NCI-H2081 (cell line): ENCODE results near the gene JAZF1.
A peak's percentile ranks its signal among the peaks of the same experiment; 100 is the strongest.

Experiments
- DNase-seq, 2 experiments: peaks; one replicate each; lab custom pipeline; 2025; lab: John Stamatoyannopoulos, UW

The JAZF1 gene

GRCh38 chr7:27967639-27968038, 213.0 kb downstream of the JAZF1 start:
- DNase-seq = no peak

GRCh38 chr7:27966219-27966780, 214.3 kb downstream of the JAZF1 start:
- DNase-seq = no peak

- no peak for DNase-seq
Measured at GRCh38 chr7:27965650-27966049, 214.9 kb downstream of the JAZF1 start.

- DNase-seq = no peak
Measured at GRCh38 chr7:27964820-27965219, 215.8 kb downstream of the JAZF1 start.

GRCh38 chr7:27963056-27963455, 217.5 kb downstream of the JAZF1 start:
- no peak for DNase-seq

- DNase-seq = no peak
Measured at GRCh38 chr7:27962273-27962672, 218.3 kb downstream of the JAZF1 start.

- no peak for DNase-seq
Measured at GRCh38 chr7:27961255-27961654, 219.3 kb downstream of the JAZF1 start.

GRCh38 chr7:27960415-27960814, 220.2 kb downstream of the JAZF1 start:
- no peak for DNase-seq

- peak; percentile 52 to 90 for DNase-seq
Measured at GRCh38 chr7:27958933-27959548, 221.6 kb downstream of the JAZF1 start.

- DNase-seq = no peak
Measured at GRCh38 chr7:27955596-27955995, 225.0 kb downstream of the JAZF1 start.

- no peak for DNase-seq
Measured at GRCh38 chr7:27955011-27955410, 225.6 kb downstream of the JAZF1 start.

- DNase-seq = no peak
Measured at GRCh38 chr7:27953777-27954176, 226.8 kb downstream of the JAZF1 start.

- no peak for DNase-seq
Measured at GRCh38 chr7:27953361-27953760, 227.2 kb downstream of the JAZF1 start.

GRCh38 chr7:27952456-27953285, 227.9 kb downstream of the JAZF1 start:
- DNase-seq = no peak

- no peak for DNase-seq
Measured at GRCh38 chr7:27950123-27950522, 230.5 kb downstream of the JAZF1 start.

- DNase-seq = no peak
Measured at GRCh38 chr7:27948861-27949260, 231.7 kb downstream of the JAZF1 start.

- DNase-seq = no peak
Measured at GRCh38 chr7:27947586-27948278, 232.9 kb downstream of the JAZF1 start.

GRCh38 chr7:27946351-27946750, 234.2 kb downstream of the JAZF1 start:
- DNase-seq = no peak

- no peak for DNase-seq
Measured at GRCh38 chr7:27945058-27945795, 235.4 kb downstream of the JAZF1 start.

- DNase-seq = no peak
Measured at GRCh38 chr7:27944643-27945042, 236.0 kb downstream of the JAZF1 start.

GRCh38 chr7:27943241-27943640, 237.4 kb downstream of the JAZF1 start:
- no peak for DNase-seq

GRCh38 chr7:27942711-27943110, 237.9 kb downstream of the JAZF1 start:
- no peak for DNase-seq
